Measurements from ENCODE around the gene DSCAM. TPM values are rescaled to one million over a fixed set of nuclear protein-coding genes. Genes with fewer than 3 reads are reported as not detected.

Gene DSCAM
- total and polyA plus RNA-seq, 2 experiments from 2014 or later, result 0.07 TPM; not detected in 1

DNA sequence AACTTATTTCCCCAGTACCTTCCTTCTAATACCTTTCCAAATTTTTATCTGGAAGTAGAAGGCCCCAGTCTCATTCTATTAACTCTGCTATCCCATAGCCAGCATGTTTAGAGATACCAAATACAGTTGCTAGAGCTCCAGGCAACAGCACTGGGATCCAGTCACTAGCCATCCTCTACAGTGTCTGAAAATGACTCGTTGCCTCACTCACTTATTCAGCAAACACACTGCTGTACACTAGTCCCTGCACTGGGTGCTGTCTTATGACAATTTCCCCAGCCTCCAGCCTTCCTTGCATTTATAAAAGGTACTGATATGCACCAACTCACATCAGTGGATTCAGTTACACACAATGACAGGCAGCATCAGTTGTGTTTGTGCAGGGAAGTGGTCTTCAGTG, 179.0 kb downstream of the DSCAM start (continued):
- no peak for TF ChIP-seq ZNF462 (CRISPR knock-in tag; IDR thresholded peaks at IDR 0.05)

- TF ChIP-seq ZNF114 (CRISPR knock-in tag; IDR thresholded peaks at IDR 0.05), result no peak
- no peak for TF ChIP-seq POLR2AphosphoS5 (IDR thresholded peaks at IDR 0.05; ENCODE audit: low read depth)
- TF ChIP-seq REST (IDR thresholded peaks at IDR 0.05; ENCODE audit: unreplicated experiment), result no peak
- no peaks in the 10 kb centered on the region; the same call in 2 of the 3 replicates for H3K4me1 Mint-ChIP-seq
- no peaks in the 10 kb centered on the region for H3K9me2 ChIP-seq (ENCODE audit: insufficient read depth)
- no peak overlapping the region for H3K4me3 Mint-ChIP-seq
- H4K20me1 ChIP-seq (replicated peaks; ENCODE audit: insufficient read depth), result no peaks in the 10 kb centered on the region
- H2AFZ ChIP-seq, result no peak overlapping the region
- H3K27ac Mint-ChIP-seq, result no peak overlapping the region
- H3F3A ChIP-seq (replicated peaks; ENCODE audit: low read depth), result no peaks in the 10 kb centered on the region
- H3K4me3 ChIP-seq, result no peak overlapping the region
- ATAC-seq (no peak), DNase-seq (ENCODE audit: low spot score) (no peak)
- no peak overlapping the region for H3K27ac ChIP-seq (ENCODE audit: low read depth)
- peaks cover 15% of the 10 kb centered on the region; the same call in 2 of the 3 replicates for H3K36me3 Mint-ChIP-seq (ENCODE audit: low read depth)
- no peak overlapping the region for H3K4me2 ChIP-seq
- H3K27me3 Mint-ChIP-seq (ENCODE audit: insufficient read depth, low read depth, poor library complexity), result peaks cover 2% of the 10 kb centered on the region
- no peaks in the 10 kb centered on the region for H3K27me3 ChIP-seq (ENCODE audit: insufficient read depth)
- peaks cover 93% of the 10 kb centered on the region for H3K9me3 Mint-ChIP-seq
- no peaks in the 10 kb centered on the region for H3K79me2 ChIP-seq (replicated peaks; ENCODE audit: insufficient read depth)
- no peaks in the 10 kb centered on the region for H3K4me1 ChIP-seq (ENCODE audit: insufficient read depth)
- no peaks in the 10 kb centered on the region for H3K36me3 ChIP-seq (ENCODE audit: insufficient read depth)
Measured at GRCh38 chr21:40662889-40663288, 184.1 kb downstream of the DSCAM start.

Data from GM23338 (cell line).